HCT116 (cell line): Measurements from ENCODE around the gene NOXO1.

Experiments
- SIN3A ChIP-seq: IDR thresholded peaks from 2 replicates; pipeline ENCODE4 v1.6.1; 2012; ENCODE audit warnings: low read depth
- TF ChIP-seq, protein P1 (sequence below), 3 experiments: fragments of 200-600 bp in 1 of 3; sonication (generic) in 1 of 3; IDR thresholded peaks in 2 of 3; conservative IDR thresholded peaks in 1 of 3; 2 replicates each; pipeline ENCODE4 v1.5.1; 2012 to 2017; ENCODE audit warnings: low read depth in 2 of 3, low read length in 2 of 3, antibody characterized with exemption in 1 of 3, borderline replicate concordance in 1 of 3, control low read depth in 1 of 3, mild to moderate bottlenecking in 1 of 3, mixed read lengths in 1 of 3, mixed run types in 1 of 3, moderate library complexity in 1 of 3; ENCODE audit not compliant: insufficient read depth in 1 of 3

DNA sequence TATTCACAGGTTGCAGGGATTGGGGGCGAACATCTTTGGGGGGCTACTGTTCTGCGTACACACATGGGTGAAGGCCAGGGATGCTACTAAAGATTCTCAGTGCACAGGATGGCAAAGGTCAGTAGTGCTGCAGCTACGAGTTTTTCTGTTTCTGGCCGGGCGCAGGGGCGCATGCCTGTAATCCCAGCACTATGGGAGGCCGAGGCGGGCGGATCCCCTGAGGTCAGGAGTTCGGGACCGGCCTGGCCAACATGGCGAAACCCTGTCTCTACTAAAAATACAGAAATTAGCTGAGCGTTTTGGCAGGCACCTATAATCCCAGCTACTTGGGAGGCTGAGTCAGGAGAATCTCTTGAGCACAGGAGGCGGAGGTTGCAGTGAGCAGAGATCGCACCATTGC is 32.3 kb upstream of the NOXO1 start:
- TF ChIP-seq, protein P1, sequence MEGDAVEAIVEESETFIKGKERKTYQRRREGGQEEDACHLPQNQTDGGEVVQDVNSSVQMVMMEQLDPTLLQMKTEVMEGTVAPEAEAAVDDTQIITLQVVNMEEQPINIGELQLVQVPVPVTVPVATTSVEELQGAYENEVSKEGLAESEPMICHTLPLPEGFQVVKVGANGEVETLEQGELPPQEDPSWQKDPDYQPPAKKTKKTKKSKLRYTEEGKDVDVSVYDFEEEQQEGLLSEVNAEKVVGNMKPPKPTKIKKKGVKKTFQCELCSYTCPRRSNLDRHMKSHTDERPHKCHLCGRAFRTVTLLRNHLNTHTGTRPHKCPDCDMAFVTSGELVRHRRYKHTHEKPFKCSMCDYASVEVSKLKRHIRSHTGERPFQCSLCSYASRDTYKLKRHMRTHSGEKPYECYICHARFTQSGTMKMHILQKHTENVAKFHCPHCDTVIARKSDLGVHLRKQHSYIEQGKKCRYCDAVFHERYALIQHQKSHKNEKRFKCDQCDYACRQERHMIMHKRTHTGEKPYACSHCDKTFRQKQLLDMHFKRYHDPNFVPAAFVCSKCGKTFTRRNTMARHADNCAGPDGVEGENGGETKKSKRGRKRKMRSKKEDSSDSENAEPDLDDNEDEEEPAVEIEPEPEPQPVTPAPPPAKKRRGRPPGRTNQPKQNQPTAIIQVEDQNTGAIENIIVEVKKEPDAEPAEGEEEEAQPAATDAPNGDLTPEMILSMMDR (IDR thresholded peaks at IDR 0.05 in 2 of 3, conservative IDR thresholded peaks at IDR 0.05 in 1 of 3; ENCODE audit: borderline replicate concordance in 1 of 3, insufficient read depth in 1 of 3, low read depth in 2 of 3, low read length in 2 of 3) = no peak
- no peak for TF ChIP-seq SIN3A
